Measurements from ENCODE around the gene TRAF2. TPM values are rescaled to one million over a fixed set of nuclear protein-coding genes. Genes with fewer than 3 reads are reported as not detected.

Gene TRAF2
- total and polyA plus RNA-seq, 10 donors = 13.6 to 49.7 (median 24.3) TPM

GRCh38 chr9:136963751-136964150 is 77.4 kb downstream of the TRAF2 start:
- 87 to 97% (median 90%) methylated on average over 5 to 12 of the region's 12 CpGs for WGBS, 5 donors
- peaks cover 11 to 73% (median 44%) of the 10 kb centered on the region in 6 donors for H3K4me1 ChIP-seq

GRCh38 chr9:136964171-136964689 is 77.9 kb downstream of the TRAF2 start:
- Histone ChIP-seq H3K4me1 (peaks cover 11 to 68% (median 44%) of the 10 kb centered on the region in 6 donors), H3K27ac (peak overlapping the region in 4 of 8 donors; percentile 8 to 59 (median 22)), H3K27me3 (replicated peaks in 1 of 7) (peaks cover 0 to 4% (median 0%) of the 10 kb centered on the region in 7 donors), H3K9me3 (no peaks in the 10 kb centered on the region), H3K36me3 (no peaks in the 10 kb centered on the region), H3K4me3 (no peak overlapping the region)
- TF ChIP-seq, protein P1, sequence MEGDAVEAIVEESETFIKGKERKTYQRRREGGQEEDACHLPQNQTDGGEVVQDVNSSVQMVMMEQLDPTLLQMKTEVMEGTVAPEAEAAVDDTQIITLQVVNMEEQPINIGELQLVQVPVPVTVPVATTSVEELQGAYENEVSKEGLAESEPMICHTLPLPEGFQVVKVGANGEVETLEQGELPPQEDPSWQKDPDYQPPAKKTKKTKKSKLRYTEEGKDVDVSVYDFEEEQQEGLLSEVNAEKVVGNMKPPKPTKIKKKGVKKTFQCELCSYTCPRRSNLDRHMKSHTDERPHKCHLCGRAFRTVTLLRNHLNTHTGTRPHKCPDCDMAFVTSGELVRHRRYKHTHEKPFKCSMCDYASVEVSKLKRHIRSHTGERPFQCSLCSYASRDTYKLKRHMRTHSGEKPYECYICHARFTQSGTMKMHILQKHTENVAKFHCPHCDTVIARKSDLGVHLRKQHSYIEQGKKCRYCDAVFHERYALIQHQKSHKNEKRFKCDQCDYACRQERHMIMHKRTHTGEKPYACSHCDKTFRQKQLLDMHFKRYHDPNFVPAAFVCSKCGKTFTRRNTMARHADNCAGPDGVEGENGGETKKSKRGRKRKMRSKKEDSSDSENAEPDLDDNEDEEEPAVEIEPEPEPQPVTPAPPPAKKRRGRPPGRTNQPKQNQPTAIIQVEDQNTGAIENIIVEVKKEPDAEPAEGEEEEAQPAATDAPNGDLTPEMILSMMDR (IDR thresholded peaks at IDR 0.05 in 8 of 11, conservative IDR thresholded peaks at IDR 0.05 in 3 of 11) = no peak
- peak in 1 of 3 donors; percentile 29 for TF ChIP-seq POLR2AphosphoS5 (IDR thresholded peaks at IDR 0.05)
- DNase-seq = no peak
- intact Hi-C loops (cut with DNase I; ENCODE audit: low total_unique reads) = no loop called here
- 68 to 76% (median 72%) methylated on average over 4 to 22 of the region's 22 CpGs for WGBS, 5 donors

More at GRCh38 chr9:136963751-136964150, 77.4 kb downstream of the TRAF2 start:
- Histone ChIP-seq H3K27me3 (replicated peaks in 1 of 7) (peaks cover 0 to 4% (median 0%) of the 10 kb centered on the region in 7 donors), H3K27ac (peak overlapping the region in 3 of 8 donors; percentile 18 to 59 (median 27)), H3K36me3 (no peaks in the 10 kb centered on the region), H3K9me3 (no peaks in the 10 kb centered on the region), H3K4me3 (no peak overlapping the region)
- TF ChIP-seq POLR2AphosphoS5 (IDR thresholded peaks at IDR 0.05) = no peak
- no peak for TF ChIP-seq POLR2A (IDR thresholded peaks at IDR 0.05)
- TF ChIP-seq, protein P1 (IDR thresholded peaks at IDR 0.05 in 8 of 11, conservative IDR thresholded peaks at IDR 0.05 in 3 of 11) = no peak
- intact Hi-C loops (cut with DNase I; ENCODE audit: low total_unique reads) = no loop called here
- no peak for DNase-seq

DNA sequence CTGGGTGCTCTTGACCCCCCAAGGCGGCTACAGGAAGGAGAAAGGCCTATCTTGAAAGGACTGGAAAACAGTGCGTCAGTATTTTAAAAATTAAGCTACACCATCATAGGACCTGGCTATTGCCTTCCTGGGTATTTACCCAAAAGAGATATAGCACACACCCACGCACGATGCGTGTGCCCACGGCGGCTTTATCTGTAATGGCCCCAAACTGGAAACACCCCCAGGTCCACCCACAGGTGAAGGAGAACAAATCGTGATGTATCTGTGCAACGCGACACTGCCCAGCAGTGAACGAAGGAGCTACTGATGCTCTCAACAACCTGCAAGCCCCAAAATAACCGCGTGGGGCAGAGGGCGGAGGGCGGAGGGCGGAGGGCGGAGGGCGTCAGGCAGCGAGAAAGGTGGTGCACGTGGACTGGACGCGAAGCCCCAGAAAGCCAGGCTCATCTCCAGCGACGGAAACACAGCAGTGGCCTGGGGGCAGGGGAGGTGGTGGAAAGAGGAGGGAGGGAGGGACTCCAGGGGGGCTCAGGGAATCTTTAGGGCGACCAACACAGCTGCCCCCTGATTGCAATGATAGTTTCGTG is 78.6 kb downstream of the TRAF2 start:
- no peaks in the 10 kb centered on the region for H3K36me3 ChIP-seq
- WGBS, 5 donors = 85 to 87% (median 86%) methylated on average over 26 of the region's 26 CpGs
- intact Hi-C loops (cut with DNase I; ENCODE audit: low total_unique reads) = no loop called here

More for the DNA sequence above, 78.6 kb downstream of the TRAF2 start:
- Histone ChIP-seq H3K27ac (peak overlapping the region in 2 of 8 donors; percentile 59 to 69), H3K4me1 (peaks cover 11 to 61% (median 40%) of the 10 kb centered on the region in 6 donors), H3K9me3 (no peaks in the 10 kb centered on the region), H3K27me3 (replicated peaks in 1 of 7) (peaks cover 0 to 4% (median 0%) of the 10 kb centered on the region in 7 donors), H3K4me3 (no peak overlapping the region)
- no peak for DNase-seq
- TF ChIP-seq POLR2A (IDR thresholded peaks at IDR 0.05) (no peak), POLR2AphosphoS5 (IDR thresholded peaks at IDR 0.05) (no peak)
- TF ChIP-seq, protein P1 (IDR thresholded peaks at IDR 0.05 in 8 of 11, conservative IDR thresholded peaks at IDR 0.05 in 3 of 11) = no peak

Data from spleen (tissue), 11 donors.